Measurements from ENCODE around the gene DNAH14.
"Not testable (repeated sequence)": the region's sequence is repeated elsewhere in the genome, so short reads cannot be mapped to it uniquely, and the experiment has no call there.

DNA sequence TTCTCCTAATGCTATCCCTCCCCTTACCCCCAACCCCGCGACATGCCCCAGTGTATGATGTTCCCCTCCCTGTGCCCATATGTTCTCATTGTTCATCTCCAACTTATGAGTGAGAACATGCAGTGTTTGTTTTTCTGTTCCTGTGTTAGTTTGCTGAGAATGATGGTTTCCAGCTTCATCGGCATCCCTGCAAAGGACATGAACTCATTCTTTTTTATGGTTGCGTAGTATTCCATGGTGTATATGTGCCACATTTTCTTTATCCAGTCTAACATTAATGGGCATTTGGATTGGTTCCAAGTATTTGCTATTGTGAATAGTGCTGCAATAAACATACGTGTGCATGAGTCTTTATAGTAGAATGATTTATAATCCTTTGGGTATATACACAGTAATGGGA lies 78.6 kb downstream of the DNAH14 start:
- TF ChIP-seq, protein P1, sequence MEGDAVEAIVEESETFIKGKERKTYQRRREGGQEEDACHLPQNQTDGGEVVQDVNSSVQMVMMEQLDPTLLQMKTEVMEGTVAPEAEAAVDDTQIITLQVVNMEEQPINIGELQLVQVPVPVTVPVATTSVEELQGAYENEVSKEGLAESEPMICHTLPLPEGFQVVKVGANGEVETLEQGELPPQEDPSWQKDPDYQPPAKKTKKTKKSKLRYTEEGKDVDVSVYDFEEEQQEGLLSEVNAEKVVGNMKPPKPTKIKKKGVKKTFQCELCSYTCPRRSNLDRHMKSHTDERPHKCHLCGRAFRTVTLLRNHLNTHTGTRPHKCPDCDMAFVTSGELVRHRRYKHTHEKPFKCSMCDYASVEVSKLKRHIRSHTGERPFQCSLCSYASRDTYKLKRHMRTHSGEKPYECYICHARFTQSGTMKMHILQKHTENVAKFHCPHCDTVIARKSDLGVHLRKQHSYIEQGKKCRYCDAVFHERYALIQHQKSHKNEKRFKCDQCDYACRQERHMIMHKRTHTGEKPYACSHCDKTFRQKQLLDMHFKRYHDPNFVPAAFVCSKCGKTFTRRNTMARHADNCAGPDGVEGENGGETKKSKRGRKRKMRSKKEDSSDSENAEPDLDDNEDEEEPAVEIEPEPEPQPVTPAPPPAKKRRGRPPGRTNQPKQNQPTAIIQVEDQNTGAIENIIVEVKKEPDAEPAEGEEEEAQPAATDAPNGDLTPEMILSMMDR (IDR thresholded peaks at IDR 0.05), result not testable (repeated sequence)
- TF ChIP-seq POLR2A (IDR thresholded peaks at IDR 0.05), result not testable (repeated sequence)

All from body of pancreas (tissue), 4 donors.